Epithelial cell of esophagus (primary cell): ENCODE data around the gene ZNF580.

Source experiments
- DNase-seq: peaks from one replicate; pipeline ENCODE4 v3.0.0; 2010; ENCODE audit warnings: low read depth
- H3K4me3 ChIP-seq: 2 replicates; pipeline ENCODE4 v1.5.1; 2011; ENCODE audit warnings: mild to moderate bottlenecking, low read length, control low read depth
- TF ChIP-seq, protein P1 (sequence below): IDR thresholded peaks from 2 replicates; pipeline ENCODE4 v1.5.1; 2011; ENCODE audit warnings: low read depth, mild to moderate bottlenecking, low read length, control low read depth, inconsistent platforms; ENCODE audit not compliant: insufficient read depth; ENCODE audit errors: missing control alignments

The ZNF580 gene

DNA sequence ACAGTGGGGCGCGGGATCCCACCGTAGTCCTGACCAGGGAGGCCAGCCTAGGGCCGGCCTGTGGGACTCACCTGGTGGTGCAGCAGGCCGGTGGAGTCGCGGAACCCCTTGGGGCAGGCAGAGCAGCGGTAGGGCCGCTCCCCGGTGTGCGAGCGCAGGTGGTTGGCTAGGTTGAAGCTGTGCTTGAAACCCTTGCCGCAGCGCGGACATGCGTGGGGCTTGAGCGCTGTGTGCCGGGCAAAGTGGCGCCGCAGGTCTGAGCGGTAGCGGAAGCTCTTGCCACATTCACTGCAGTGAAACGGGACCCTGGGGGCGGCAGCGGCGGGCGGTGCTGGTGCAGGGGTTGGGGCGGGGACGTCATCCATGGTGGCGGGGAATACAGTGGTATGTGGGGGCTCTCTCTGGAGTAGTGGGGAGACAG lies 43.3 kb upstream of the ZNF580 start:
- no peak for DNase-seq
- TF ChIP-seq, protein P1, sequence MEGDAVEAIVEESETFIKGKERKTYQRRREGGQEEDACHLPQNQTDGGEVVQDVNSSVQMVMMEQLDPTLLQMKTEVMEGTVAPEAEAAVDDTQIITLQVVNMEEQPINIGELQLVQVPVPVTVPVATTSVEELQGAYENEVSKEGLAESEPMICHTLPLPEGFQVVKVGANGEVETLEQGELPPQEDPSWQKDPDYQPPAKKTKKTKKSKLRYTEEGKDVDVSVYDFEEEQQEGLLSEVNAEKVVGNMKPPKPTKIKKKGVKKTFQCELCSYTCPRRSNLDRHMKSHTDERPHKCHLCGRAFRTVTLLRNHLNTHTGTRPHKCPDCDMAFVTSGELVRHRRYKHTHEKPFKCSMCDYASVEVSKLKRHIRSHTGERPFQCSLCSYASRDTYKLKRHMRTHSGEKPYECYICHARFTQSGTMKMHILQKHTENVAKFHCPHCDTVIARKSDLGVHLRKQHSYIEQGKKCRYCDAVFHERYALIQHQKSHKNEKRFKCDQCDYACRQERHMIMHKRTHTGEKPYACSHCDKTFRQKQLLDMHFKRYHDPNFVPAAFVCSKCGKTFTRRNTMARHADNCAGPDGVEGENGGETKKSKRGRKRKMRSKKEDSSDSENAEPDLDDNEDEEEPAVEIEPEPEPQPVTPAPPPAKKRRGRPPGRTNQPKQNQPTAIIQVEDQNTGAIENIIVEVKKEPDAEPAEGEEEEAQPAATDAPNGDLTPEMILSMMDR: no peak
- H3K4me3 ChIP-seq: no peak overlapping the region

DNA sequence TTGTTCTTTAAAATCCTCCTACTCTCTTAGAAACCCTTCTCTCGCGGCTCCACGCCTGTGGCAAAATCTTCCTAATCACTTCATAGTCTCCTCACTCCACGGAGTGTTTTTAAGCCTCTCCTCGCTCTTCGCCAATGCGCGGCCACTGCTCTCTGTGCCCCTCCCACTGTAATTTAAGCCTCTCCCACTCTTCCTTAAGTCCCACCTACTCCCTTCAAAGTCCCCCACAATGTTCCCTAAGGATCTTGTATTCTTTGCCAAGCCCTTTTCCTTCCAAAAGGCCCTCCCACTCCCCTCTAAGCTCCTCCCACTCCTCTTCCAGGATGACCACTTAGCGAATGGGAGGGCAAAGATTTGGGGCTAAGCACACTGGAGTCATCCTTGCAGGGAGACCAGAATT lies 42.8 kb upstream of the ZNF580 start:
- no peak for DNase-seq
- no peak overlapping the region for H3K4me3 ChIP-seq
- TF ChIP-seq, protein P1: no peak

DNA sequence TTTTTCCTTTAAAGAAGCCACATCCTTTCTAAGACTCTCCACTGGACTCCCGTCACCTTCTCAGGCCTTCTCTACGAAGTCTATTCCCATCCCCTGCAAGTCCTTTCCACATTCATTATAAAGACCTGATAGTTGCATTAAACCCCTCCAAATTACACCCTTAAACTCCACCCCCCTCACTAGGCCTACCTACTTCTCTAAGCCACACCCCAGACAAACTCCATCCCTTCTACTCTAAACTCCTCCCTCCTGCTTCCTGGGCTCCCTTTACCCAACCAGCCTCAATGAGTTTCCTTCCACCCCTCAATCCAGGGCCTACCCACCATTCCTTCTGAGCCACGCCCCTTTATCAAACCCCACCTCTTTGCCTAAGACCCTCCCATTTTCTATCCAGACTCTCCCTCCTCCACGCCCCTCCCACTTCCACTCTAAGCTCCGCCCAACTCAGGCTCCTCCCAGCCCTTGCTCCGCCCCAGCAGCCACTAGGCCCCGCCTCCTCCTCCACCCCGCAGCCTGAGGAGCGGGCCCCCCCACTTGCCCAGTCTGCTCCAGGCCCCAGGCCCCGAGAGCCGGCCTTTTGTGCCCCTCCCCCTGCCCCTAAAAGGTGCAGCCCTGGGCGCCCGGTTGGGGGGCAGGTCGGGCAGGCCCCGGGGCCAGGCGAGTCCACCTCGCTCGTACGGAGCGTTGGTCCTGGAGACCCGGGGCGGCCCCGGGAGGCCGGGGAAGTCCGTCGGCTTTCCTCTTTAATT lies 41.9 kb upstream of the ZNF580 start:
- H3K4me3 ChIP-seq: peak overlapping the region; percentile 90
- DNase-seq: peak; percentile 96
- TF ChIP-seq, protein P1: no peak

DNA sequence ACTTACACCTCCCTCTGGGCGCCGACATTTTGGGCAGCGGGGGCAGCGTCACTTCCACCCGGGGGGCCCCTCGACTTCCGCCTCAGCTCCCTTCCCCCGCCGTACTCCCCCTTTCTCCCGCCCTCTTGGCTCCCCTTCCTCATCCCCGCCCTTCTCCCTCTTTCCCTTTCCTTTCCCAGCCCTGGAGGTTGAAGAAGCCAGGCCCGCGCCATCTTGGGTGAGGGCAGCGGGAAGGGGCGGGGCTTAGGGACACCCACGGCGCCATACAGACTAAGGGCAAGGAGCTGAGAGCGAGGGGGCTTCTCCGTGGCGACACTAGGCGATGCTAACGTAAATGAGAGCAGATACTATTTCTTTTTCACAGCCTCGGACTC lies 41.3 kb upstream of the ZNF580 start, which contains the start of gene FIZ1:
TSS of gene FIZ1 (minus strand) at position 50 of the 374 bp plus-strand sequence. CDS start 1,652 bp downstream, outside the sequence.
- peak; percentile 99 for DNase-seq
- peak within 1 kb of the TSS; percentile 90 for H3K4me3 ChIP-seq
- TF ChIP-seq, protein P1: no peak

DNA sequence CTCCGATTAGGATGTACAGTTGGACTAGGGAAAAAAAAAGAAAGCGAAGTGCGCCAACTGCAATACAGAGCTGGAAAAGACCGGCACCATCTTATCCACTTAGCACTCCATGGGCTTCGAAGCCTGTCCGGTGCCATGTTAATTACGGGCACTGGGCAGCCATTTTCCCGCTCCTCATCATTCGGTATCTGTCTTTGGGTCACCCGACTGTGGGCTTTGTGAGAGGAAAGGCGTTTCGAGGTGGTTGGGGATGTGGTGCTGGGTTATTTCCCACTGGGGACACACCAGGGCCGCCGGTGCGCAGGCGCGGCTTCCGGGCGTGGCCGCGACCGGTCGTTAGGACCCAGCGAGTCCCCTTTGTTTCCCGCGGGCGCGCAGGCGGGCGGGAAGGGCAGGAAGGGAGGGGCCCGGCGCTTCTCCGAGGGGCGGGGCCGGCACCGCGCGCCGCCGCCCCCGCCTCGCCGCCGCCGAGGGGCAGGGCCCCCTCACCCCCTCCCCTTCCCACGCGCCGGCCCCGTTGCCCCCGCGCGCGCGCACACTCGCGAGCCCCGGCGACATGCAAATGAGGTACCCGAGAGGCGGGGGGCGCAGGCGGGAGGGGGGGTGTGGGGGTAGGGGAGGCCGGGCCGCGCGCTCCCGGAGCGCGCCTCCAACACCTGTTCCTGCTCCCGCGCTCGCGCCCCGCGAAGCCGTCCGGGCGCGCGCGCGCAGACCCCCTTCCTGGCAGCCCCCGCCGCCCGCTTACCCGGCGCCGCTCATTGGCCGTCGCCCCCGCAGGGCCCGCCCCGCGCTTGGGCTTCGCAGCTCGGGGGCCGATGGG lies 40.8 kb upstream of the ZNF580 start, which contains the start of gene ZNF524:
TSS of gene ZNF524 (plus strand) at position 447 of the 820 bp plus-strand sequence. CDS start 1,825 bp downstream, outside the sequence.
- peak; percentile 88 for DNase-seq
- peak within 1 kb of the TSS; percentile 90 for H3K4me3 ChIP-seq
- TF ChIP-seq, protein P1: no peak

DNA sequence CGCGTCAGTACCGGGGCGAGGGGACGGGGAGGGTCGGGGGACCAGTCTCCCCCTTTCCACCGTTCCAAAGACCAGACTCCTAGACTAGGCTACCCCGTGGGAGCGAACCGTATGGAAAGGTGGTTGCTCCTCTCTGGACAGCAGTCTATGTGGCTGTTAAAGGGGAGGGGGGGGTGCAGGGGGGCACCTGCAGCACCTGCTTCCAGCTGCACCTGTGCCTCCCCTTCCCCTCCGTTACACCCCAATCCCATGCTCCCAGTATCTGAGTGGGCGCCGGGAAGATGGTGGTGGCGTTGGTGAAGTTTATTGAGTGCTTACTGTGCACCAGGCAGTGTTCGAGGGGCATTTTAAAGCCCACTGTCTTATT lies 40.2 kb upstream of the ZNF580 start:
- TF ChIP-seq, protein P1: no peak
- H3K4me3 ChIP-seq: peak overlapping the region; percentile 90
- no peak for DNase-seq

DNA sequence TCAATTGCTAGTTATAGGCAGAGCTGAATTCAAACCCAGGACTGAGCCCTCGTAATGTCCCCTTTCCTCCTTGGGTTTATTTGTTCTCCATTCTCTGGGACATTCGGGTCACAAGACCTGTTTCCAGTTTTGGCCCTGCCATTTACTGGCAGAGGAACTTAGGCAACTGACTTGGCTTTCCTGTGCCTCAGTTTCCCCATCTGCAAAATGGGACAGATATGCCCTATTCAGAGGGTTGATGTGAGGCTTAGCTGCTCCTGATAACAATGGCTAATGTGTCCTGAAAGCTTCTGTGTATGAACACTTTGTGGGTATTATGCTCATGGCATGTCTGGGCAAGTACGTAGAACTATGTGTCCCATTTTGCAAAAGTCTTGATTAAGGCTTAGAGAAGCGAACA lies 39.7 kb upstream of the ZNF580 start:
- DNase-seq: peak; percentile 85
- peak overlapping the region; percentile 90 for H3K4me3 ChIP-seq
- TF ChIP-seq, protein P1: no peak
